ENCODE data around the gene DTNA. TPM values are rescaled to one million over a fixed set of nuclear protein-coding genes. Genes with fewer than 3 reads are reported as not detected.

The DTNA gene
- total and polyA plus RNA-seq, 2 of the 8 experiments (the other 6 are each of a cell fraction or from before 2014, with no cell fraction given) = 30.2 to 32.7 TPM

DNA sequence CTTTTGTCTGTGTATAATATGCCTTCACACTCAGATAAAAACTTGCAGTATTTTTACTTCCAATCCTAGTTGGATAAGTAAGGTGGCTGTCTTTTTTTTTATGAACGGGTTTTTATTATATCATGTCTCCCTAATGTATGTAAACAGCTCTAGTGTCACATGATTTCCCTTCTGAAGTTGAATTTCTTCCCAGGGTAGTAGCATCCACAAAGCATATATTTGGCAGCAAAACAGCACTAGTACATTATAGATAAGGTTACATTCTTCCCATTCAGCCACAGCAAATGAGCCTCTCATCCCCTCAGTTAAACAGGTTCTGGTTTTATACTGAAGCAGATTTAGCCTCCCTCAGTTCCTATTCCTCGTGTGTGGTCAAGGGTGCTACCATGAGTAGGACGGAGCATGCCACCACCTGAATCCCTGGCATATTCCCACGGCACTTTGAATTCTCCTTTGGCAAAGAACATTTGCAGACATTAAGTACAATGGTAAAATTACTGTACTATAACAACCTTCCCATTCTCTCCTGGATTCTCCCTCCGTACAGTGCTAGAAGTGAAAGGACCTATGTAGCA is 15.4 kb upstream of the DTNA start (continued):
- no peak for TF ChIP-seq RFX5 (IDR thresholded peaks at IDR 0.05; ENCODE audit: borderline replicate concordance, low read depth, low read length)
- no peak for TF ChIP-seq TBP (IDR thresholded peaks at IDR 0.05; ENCODE audit: low read depth, low read length)
- no peak for TF ChIP-seq SIRT6 (IDR thresholded peaks at IDR 0.05; ENCODE audit: low read length)
- no peak for TF ChIP-seq ASH2L (IDR thresholded peaks at IDR 0.05; ENCODE audit: low read length)
- TF ChIP-seq, protein P1, sequence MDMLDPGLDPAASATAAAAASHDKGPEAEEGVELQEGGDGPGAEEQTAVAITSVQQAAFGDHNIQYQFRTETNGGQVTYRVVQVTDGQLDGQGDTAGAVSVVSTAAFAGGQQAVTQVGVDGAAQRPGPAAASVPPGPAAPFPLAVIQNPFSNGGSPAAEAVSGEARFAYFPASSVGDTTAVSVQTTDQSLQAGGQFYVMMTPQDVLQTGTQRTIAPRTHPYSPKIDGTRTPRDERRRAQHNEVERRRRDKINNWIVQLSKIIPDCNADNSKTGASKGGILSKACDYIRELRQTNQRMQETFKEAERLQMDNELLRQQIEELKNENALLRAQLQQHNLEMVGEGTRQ (IDR thresholded peaks at IDR 0.05; ENCODE audit: low read length) = no peak
- TF ChIP-seq CHD2 (IDR thresholded peaks at IDR 0.05; ENCODE audit: low read length) = no peak
